ENCODE data around the gene LYPD6. TPM values are rescaled to one million over a fixed set of nuclear protein-coding genes. Genes with fewer than 3 reads are reported as not detected.
"Not testable (repeated sequence)": the region's sequence is repeated elsewhere in the genome, so short reads cannot be mapped to it uniquely, and the experiment has no call there.

Gene LYPD6, protein sequence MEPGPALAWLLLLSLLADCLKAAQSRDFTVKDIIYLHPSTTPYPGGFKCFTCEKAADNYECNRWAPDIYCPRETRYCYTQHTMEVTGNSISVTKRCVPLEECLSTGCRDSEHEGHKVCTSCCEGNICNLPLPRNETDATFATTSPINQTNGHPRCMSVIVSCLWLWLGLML
- 12.2 TPM for total RNA-seq

DNA sequence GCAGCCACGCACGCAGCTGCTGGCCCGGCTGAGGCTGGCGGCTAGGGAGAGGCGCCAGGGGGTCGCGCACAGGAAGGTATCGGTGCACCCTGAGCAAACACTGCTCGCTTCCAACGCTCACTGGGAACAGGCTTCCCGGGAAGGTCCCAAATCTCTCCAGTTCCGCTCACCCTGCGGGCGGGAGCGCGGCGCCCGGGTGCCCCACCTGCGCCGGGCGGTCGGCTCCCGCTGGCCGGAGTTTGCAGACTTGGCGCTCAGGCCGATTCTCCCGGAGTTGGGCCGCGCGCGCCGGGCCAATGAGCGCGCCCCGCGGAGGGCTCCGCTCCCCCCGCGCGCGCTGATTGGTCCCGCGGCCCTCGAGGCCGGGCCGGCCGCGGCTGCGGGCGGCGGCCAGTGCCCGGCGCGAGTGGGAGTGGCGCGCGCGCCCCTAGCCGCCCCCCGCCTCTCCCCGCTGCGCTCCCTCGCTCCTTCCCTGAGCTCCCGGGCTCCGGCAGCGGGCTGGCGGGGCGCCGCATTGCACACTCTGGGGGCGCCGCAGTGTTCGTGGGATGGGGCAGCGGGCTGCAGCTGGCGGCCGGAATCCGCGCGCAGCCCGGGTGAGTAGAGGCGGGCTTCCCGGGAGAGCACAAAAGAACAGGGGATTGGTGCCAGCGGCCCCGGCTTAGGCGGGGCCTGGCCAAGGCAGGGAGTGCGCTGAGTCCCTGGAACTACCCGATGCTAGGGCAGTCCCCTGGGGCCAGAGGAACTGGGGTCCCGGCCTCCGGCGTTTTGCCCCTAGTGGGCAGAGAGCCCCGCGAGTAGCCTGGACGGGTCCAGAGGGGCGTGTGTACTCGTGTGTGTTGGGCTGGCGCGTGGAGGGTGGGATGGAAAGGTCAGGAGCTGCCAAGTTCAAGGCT is at the start of gene LYPD6:
Gene LYPD6, plus strand, starts transcription at position 461 of the 896 bp plus-strand sequence. CDS start 107,122 bp downstream, outside the sequence.
- DNase-seq (ENCODE audit: low spot score) = peak; percentile 62

- no peak for DNase-seq (ENCODE audit: low spot score)
Observed at GRCh38 chr2:149281441-149281840, 48.9 kb upstream of the LYPD6 start.

GRCh38 chr2:149290662-149291061 is 39.7 kb upstream of the LYPD6 start:
- no peak for DNase-seq (ENCODE audit: low spot score)

DNA sequence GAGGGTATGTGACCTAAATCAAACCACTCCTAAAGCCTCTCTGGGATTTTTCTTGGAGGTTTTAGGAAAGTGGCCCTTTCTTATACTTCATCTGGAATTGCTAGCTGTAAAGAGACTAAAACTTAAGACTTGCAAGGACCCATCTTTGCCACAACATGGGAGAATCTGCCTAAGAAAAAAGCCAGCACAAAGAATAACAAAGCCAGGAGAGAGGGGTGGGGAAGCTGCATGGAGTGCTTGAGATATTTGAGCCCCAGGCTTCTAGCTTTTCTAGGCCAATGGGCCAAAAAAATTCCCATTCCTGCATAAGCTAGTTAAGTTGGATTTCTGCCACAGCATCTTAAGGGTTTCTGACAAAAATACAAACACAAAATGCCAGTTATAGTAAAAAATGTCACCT is 38.5 kb upstream of the LYPD6 start:
- DNase-seq (ENCODE audit: low spot score) = no peak

- no peak for DNase-seq (ENCODE audit: low spot score)
Observed at GRCh38 chr2:149296031-149296430, 34.4 kb upstream of the LYPD6 start.

- DNase-seq (ENCODE audit: low spot score) = no peak
Observed at GRCh38 chr2:149307014-149307413, 23.4 kb upstream of the LYPD6 start.

DNA sequence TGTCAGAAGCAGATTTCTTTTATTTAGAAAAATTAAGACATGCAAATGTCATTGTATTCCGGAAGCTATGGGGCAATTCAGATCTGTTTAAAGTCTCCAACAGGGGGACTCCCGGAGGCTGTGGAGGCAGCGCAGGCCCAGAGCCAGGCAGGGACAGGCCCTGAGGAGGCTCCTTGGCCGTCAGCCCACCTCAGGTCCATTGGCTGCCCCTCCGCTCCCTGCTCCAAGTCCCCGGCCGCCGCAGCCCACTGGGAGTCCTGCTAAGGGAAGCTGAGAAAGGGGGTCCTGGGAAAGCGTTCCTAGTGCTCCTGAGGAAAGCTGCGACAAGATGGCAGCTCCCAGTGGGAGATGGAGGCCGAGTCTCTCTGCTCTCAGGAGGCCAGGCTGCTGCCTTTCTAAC is 20.0 kb upstream of the LYPD6 start:
- no peak for DNase-seq (ENCODE audit: low spot score)

DNA sequence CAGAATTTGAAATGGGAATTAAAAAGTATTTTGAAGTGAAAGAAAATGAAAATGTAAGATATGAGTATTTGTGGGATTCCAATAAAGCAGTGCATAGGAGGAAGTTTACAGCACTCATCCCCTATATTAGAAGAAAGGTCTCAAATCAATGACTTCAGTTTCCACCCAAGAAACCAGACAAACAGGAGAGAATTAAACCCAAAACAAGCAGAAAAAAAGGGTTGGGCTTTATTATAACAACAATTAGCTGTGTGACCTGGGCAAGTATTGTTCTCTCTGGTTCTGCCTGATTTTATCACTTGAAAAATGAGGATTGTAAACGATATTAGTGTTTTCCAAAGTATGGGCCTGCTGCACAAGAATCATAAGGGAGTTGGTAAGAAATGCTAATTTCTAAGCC is 18.3 kb upstream of the LYPD6 start:
- no peak for DNase-seq (ENCODE audit: low spot score)

- DNase-seq (ENCODE audit: low spot score) = no peak
Observed at GRCh38 chr2:149313512-149313972, 16.8 kb upstream of the LYPD6 start.

DNA sequence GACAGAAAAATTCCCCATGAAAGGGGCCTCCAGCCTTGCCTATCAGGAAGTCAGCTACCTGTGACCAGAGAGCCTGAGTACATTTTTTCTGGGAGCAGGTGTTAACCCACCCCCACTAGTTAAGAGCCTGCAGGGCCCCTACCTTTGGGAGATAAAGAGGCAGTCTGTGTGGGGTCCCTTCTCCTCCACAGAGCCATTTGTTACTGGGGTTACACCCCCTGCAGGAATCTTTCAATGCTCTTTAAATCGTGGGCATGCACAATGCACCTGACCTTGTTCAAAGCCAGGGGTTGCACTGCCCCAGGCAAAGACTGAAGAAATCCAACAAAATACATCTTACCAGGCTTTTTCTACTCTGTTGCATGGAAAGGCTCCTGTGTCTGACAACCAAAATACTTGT is 15.7 kb upstream of the LYPD6 start:
- DNase-seq (ENCODE audit: low spot score) = no peak

DNA sequence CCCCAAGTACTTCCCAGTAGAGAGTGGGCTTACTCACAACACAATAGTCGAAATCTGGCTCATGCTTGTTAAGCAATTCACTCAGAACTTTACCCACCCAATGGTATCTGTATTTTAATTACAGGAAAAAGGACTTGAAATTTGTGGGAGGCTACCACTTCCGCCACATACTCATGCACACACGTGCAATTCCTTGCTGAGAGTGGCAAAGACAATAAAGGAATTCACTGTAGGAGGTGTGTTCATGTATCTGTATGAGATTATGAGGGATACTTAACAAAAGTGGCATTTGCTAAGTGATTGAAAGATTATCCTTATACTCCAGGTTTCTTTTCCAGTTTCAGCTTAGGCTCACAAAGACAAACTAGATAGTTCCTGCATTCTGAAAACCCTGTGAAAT is 14.9 kb upstream of the LYPD6 start:
- DNase-seq (ENCODE audit: low spot score) = no peak

DNA sequence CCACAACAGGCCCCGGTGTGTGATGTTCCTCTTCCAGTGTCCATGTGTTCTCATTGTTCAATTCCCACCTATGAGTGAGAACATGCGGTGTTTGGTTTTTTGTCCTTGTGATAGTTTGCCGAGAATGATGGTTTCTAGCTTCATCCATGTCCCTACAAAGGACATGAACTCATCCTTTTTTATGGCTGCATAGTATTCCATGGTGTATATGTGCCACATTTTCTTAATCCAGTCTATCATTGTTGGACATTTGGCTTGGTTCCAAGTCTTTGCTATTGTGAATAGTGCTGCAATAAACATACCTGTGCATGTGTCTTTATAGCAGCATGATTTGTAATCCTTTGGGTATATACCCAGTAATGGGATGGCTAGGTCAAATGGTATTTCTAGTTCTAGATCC is 11.8 kb upstream of the LYPD6 start:
- DNase-seq (ENCODE audit: low spot score) = not testable (repeated sequence)

- DNase-seq (ENCODE audit: low spot score) = no peak
Observed at GRCh38 chr2:149320362-149320761, 10.0 kb upstream of the LYPD6 start.

- DNase-seq (ENCODE audit: low spot score) = no peak
Observed at GRCh38 chr2:149329068-149329467, 1.3 kb upstream of the LYPD6 start.

DNA sequence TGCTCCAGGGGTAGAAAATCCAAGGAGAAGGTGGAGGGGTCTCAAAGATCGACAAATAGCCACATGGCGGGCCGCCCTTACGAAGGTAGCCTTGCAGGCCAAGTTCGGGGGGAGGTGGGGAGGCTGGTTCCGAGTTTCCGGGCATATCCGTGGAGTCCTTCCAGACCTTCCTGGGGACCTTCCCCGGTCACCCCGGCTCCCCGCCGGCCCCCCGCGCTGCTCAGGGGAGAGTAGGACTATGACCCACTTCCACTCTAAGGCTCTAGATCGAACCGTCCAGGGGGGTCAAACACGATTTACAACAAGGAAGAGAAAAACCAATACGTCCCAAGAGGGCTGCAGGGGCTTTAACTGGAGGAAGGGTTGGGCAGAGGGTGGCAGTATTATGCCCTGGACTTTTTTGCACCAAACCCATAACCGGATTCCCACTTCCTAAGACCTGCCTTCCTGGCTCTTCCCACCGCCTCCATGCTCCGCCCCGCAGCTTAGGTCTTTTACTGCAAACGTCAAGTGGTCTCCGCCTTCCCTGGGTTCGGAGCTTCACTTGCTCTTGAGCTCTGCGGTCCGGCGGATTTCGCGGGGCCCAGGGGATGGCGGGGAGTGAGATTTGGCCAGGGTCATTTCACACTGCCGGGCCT is 779 bp upstream of the LYPD6 start:
- DNase-seq (ENCODE audit: low spot score) = peak; percentile 48

GRCh38 chr2:149331023-149331400 is 625 bp downstream of the LYPD6 start:
- DNase-seq (ENCODE audit: low spot score) = no peak

DNA sequence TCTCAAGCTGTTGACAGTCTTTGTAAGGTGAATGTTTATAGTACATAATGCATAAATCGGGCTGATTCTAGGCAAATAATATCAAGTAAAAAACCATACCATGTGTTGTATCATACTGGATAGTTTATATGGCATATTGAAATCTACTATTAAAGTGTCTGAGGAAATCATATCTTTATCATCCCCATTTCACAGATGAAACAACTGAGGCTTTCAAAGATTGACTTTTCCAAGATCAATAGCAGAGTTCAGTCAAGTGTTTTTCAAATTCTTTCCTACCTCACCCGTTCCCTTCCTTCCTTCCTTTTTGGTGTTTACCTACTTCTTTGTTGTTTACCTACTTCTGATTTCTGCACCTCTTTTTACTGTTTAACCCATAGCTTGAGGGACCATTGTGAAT is 2.0 kb downstream of the LYPD6 start:
- DNase-seq (ENCODE audit: low spot score) = no peak

- DNase-seq (ENCODE audit: low spot score) = no peak
Observed at GRCh38 chr2:149333636-149334035, 3.2 kb downstream of the LYPD6 start.

- DNase-seq (ENCODE audit: low spot score) = no peak
Observed at GRCh38 chr2:149334156-149334555, 3.8 kb downstream of the LYPD6 start.

DNA sequence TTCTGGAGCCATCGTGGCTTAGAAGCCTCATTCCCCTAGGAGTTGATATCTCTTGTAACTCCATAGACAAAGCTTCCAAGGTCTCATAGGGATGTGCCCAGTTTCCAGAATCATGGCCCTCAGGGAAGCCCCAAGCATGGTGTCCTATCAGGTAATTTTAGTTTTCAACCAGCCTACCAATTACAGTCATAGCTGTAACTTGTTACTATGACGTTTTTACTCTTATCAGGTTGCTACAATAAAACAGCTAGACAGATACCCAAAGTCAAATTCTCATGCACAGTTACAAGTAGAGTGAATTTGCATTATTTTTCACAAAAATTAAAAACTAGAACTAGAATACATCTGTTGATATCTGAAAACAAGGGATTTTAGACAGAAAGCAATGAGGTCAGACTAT is 8.9 kb downstream of the LYPD6 start:
- no peak for DNase-seq (ENCODE audit: low spot score)

DNA sequence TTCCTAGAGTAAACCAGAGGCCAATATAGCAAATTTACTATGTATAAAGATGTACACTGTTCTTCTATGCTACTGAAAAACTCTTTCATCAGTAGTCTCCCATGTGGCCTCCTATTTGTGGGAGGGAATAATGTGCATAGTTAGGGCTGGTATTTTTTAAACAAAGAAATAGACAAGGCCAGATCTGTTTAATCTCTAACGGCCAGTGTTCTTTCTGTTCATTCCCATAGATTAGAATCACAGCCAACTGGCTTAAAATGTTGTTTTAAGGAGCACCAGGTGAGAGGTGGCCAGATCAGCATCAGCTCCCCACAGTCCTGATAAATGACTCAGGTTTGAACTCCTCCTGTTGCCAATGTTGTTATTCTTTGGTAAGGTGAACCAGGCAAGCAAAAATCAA is 12.1 kb downstream of the LYPD6 start:
- no peak for DNase-seq (ENCODE audit: low spot score)

GRCh38 chr2:149344105-149344504 is 13.7 kb downstream of the LYPD6 start:
- no peak for DNase-seq (ENCODE audit: low spot score)

GRCh38 chr2:149346272-149346671 is 15.9 kb downstream of the LYPD6 start:
- no peak for DNase-seq (ENCODE audit: low spot score)
